Measurements from ENCODE around the gene LRRC71. TPM values are rescaled to one million over a fixed set of nuclear protein-coding genes. Genes with fewer than 3 reads are reported as not detected.

The LRRC71 gene
- total and polyA plus RNA-seq, 2 of the 4 experiments (the other 2 are of a cell fraction) = 0.50 TPM; not detected in 1

- Histone ChIP-seq H3K36me3 (ENCODE audit: control insufficient read depth, insufficient read depth, low read length) (peaks cover 22% of the 10 kb centered on the region), H4K5ac (ENCODE audit: low read depth, low read length) (no peak overlapping the region)
- CTCF ChIA-PET = interaction anchor here (1.2 kb wide), 1 partner anchor 15 kb away, joined by 4 read pairs; no protein-coding TSS in a partner anchor
Observed at GRCh38 chr1:156912310-156912709, 8.1 kb upstream of the LRRC71 start.

More at GRCh38 chr1:156912310-156912709, 8.1 kb upstream of the LRRC71 start:
- no peak overlapping the region for H2BK5ac ChIP-seq (ENCODE audit: low read depth, low read length, poor library complexity, severe bottlenecking)
- H3K56ac ChIP-seq (ENCODE audit: extremely low read depth, insufficient read depth, low read length) = no peak overlapping the region
- peaks cover 12% of the 10 kb centered on the region for H3K4me1 ChIP-seq (ENCODE audit: control insufficient read depth, insufficient read depth, low read length)
- no peak overlapping the region for H3K4ac ChIP-seq (ENCODE audit: low read depth, low read length)
- H3K23ac ChIP-seq (ENCODE audit: low read depth, low read length) = no peak overlapping the region
- no peak overlapping the region for H4K8ac ChIP-seq (ENCODE audit: low read depth in 2 of 2, low read length in 2 of 2)
- WGBS, 2 experiments (ENCODE audit: extremely low coverage in 2 of 2, insufficient read length in 1 of 2) = no CpG with 5 or more reads among the region's 2 CpGs
- H3K27ac ChIP-seq (ENCODE audit: insufficient read depth, low read length) = no peak overlapping the region
- no peak overlapping the region for H3K4me3 ChIP-seq (ENCODE audit: insufficient read depth, low read depth, low read length)
- no peaks in the 10 kb centered on the region for H3K27me3 ChIP-seq (ENCODE audit: control insufficient read depth, insufficient read depth, low read length)
- intact Hi-C loops (cut with micrococcal nuclease) = no loop called here
- in situ Hi-C loops (cut with MboI; ENCODE audit: low sequenced_read_pairs) = no loop called here
- no peak overlapping the region for H4K91ac ChIP-seq (ENCODE audit: insufficient read depth, low read depth, low read length)
- H3K9me1 ChIP-seq (ENCODE audit: insufficient read depth, low read length) = peaks cover 6% of the 10 kb centered on the region
- no peak for ATAC-seq (ENCODE audit: low read depth)
- no peaks in the 10 kb centered on the region for H3K9me3 ChIP-seq (ENCODE audit: control insufficient read depth, insufficient read depth, low read length)
- no peak overlapping the region for H2BK15ac ChIP-seq (ENCODE audit: low read depth, low read length)
- TF ChIP-seq ELK1 (IDR thresholded peaks at IDR 0.05; ENCODE audit: borderline replicate concordance, low read depth, low read length) (no peak), MAFK (IDR thresholded peaks at IDR 0.05; ENCODE audit: low read depth, low read length) (no peak), BHLHE40 (IDR thresholded peaks at IDR 0.05; ENCODE audit: low read depth, low read length) (no peak), FOS (IDR thresholded peaks at IDR 0.05; ENCODE audit: low read depth, low read length) (no peak), POLR2A (IDR thresholded peaks at IDR 0.05; ENCODE audit: low read depth, low read length) (no peak), RAD21 (IDR thresholded peaks at IDR 0.05; ENCODE audit: low read length) (no peak), MAZ (IDR thresholded peaks at IDR 0.05; ENCODE audit: borderline replicate concordance, low read depth, low read length) (no peak), SMC3 (IDR thresholded peaks at IDR 0.05; ENCODE audit: low read depth, low read length) (no peak), USF2 (IDR thresholded peaks at IDR 0.05; ENCODE audit: low read depth, low read length) (no peak), NFE2L2 (IDR thresholded peaks at IDR 0.05; ENCODE audit: low read depth, low read length) (no peak), RCOR1 (IDR thresholded peaks at IDR 0.05; ENCODE audit: insufficient replicate concordance, low read length) (no peak), MXI1 (IDR thresholded peaks at IDR 0.05; ENCODE audit: borderline replicate concordance, low read depth, low read length) (no peak), RFX5 (IDR thresholded peaks at IDR 0.05; ENCODE audit: low read depth, low read length) (no peak), CEBPB (IDR thresholded peaks at IDR 0.05; ENCODE audit: low read depth, low read length) (no peak), CHD1 (IDR thresholded peaks at IDR 0.05; ENCODE audit: low read depth, low read length) (no peak)
- dilution Hi-C loops (cut with HindIII; ENCODE audit: low sequenced_read_pairs, unreplicated experiment) = no loop called here
- BruUV-seq (replicated peaks) = no TSS peak
- POLR2A ChIA-PET (ENCODE audit: unreplicated experiment) = no interaction called here
- H3K4me2 ChIP-seq (ENCODE audit: low read depth, low read length) = no peak overlapping the region
- H3K18ac ChIP-seq (ENCODE audit: low read depth, low read length) = no peak overlapping the region
- no peak overlapping the region for H2AFZ ChIP-seq (replicated peaks; ENCODE audit: low read length, poor library complexity)
- H2AK5ac ChIP-seq (ENCODE audit: low read depth, low read length) = no peak overlapping the region
- H4K20me1 ChIP-seq (ENCODE audit: insufficient read depth, low read length) = peaks cover 3% of the 10 kb centered on the region
- no peak overlapping the region for H2BK20ac ChIP-seq (ENCODE audit: low read depth, low read length)
- H3K9ac ChIP-seq (ENCODE audit: low read depth, low read length) = no peak overlapping the region
- DNase-seq = no peak
- no peak overlapping the region for H3K14ac ChIP-seq (replicated peaks; ENCODE audit: low read depth, low read length)
- no peak overlapping the region for H2AK9ac ChIP-seq (replicated peaks; ENCODE audit: low read depth, low read length, poor library complexity)
- H3K79me1 ChIP-seq (ENCODE audit: low read depth in 1 of 2, low read length in 2 of 2) = peaks cover 0 to 14% of the 10 kb centered on the region in 2 experiments; a peak in 1 of 4 replicates
- H2BK120ac ChIP-seq (ENCODE audit: low read depth, low read length) = no peak overlapping the region

Measured in IMR-90 (cell line).